ENCODE data around the gene SDF4. TPM values are rescaled to one million over a fixed set of nuclear protein-coding genes. Genes with fewer than 3 reads are reported as not detected.

Gene SDF4
- total and polyA plus RNA-seq, 2 of the 13 experiments (the other 11 are each of a cell fraction or from before 2014, with no cell fraction given): 80.8 to 107 TPM

GRCh38 chr1:1268284-1268682 lies 36.5 kb upstream of the SDF4 start:
- DNase-seq (ENCODE audit: low spot score): no peak
- H4K20me1 ChIP-seq (ENCODE audit: insufficient read depth, low read length): peaks cover 21% of the 10 kb centered on the region; the same call in 1 of the 2 replicates
- intact Hi-C loops (cut with micrococcal nuclease; ENCODE audit: unreplicated experiment) (no loop called here), in situ Hi-C loops (cut with HindIII; ENCODE audit: extremely low pct_ligation_motif_present, low pct_unique_long_range_greater_than_20kb) (no loop called here)
- H3K4me2 ChIP-seq (ENCODE audit: low read depth, low read length): no peak overlapping the region
- H3K4me3 ChIP-seq (replicated peaks in 1 of 3; ENCODE audit: insufficient read depth in 1 of 3, low read depth in 2 of 3, low read length in 3 of 3): no peak overlapping the region
- no peak for ATAC-seq
- H3K36me3 ChIP-seq (replicated peaks in 1 of 2; ENCODE audit: control insufficient read depth in 1 of 2, insufficient read depth in 2 of 2, low read length in 2 of 2): peaks cover 9 to 41% of the 10 kb centered on the region in 2 experiments
- H3K27ac ChIP-seq (ENCODE audit: extremely low read length, insufficient read depth, low read length): no peak overlapping the region
- no peak overlapping the region for H2AFZ ChIP-seq (ENCODE audit: low read length)
- ChIA-PET POLR2A (no interaction called here), CTCF (ENCODE audit: low intra/inter-chr PET ratio, low total read pairs) (no interaction called here)
- peaks cover 41% of the 10 kb centered on the region for H3K79me2 ChIP-seq (ENCODE audit: insufficient read depth, low read length)
- H3K27me3 ChIP-seq (ENCODE audit: control insufficient read depth in 1 of 2, insufficient read depth in 2 of 2, low read length in 2 of 2): no peaks in the 10 kb centered on the region; a peak in 1 of 5 replicates
- H3K4me1 ChIP-seq (ENCODE audit: insufficient read depth, low read length): peaks cover 27% of the 10 kb centered on the region
- WGBS (ENCODE audit: low lambda C conversion rate): 96% methylated on average over 13 of the region's 13 CpGs
- H3K9ac ChIP-seq (ENCODE audit: insufficient read depth, low read depth, low read length): no peak overlapping the region
- no peak for FAIRE-seq
- BruUV-seq (replicated peaks): no TSS peak
- H3K9me3 ChIP-seq (ENCODE audit: low read length): no peaks in the 10 kb centered on the region
- TF ChIP-seq, protein P1, sequence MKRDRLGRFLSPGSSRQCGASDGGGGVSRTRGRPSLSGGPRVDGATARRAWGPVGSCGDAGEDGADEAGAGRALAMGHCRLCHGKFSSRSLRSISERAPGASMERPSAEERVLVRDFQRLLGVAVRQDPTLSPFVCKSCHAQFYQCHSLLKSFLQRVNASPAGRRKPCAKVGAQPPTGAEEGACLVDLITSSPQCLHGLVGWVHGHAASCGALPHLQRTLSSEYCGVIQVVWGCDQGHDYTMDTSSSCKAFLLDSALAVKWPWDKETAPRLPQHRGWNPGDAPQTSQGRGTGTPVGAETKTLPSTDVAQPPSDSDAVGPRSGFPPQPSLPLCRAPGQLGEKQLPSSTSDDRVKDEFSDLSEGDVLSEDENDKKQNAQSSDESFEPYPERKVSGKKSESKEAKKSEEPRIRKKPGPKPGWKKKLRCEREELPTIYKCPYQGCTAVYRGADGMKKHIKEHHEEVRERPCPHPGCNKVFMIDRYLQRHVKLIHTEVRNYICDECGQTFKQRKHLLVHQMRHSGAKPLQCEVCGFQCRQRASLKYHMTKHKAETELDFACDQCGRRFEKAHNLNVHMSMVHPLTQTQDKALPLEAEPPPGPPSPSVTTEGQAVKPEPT (CRISPR knock-in tag; IDR thresholded peaks at IDR 0.05; ENCODE audit: low read depth): no peak
- TF ChIP-seq HNRNPL (IDR thresholded peaks at IDR 0.05; ENCODE audit: low read depth, low read length): no peak
- no peak for TF ChIP-seq RELA (CRISPR knock-in tag; IDR thresholded peaks at IDR 0.05)
- no peak for TF ChIP-seq SNRNP70 (IDR thresholded peaks at IDR 0.05; ENCODE audit: low read depth, low read length)
- no peak for TF ChIP-seq JUNB (CRISPR knock-in tag; IDR thresholded peaks at IDR 0.05; ENCODE audit: borderline replicate concordance)
- TF ChIP-seq, protein P2, sequence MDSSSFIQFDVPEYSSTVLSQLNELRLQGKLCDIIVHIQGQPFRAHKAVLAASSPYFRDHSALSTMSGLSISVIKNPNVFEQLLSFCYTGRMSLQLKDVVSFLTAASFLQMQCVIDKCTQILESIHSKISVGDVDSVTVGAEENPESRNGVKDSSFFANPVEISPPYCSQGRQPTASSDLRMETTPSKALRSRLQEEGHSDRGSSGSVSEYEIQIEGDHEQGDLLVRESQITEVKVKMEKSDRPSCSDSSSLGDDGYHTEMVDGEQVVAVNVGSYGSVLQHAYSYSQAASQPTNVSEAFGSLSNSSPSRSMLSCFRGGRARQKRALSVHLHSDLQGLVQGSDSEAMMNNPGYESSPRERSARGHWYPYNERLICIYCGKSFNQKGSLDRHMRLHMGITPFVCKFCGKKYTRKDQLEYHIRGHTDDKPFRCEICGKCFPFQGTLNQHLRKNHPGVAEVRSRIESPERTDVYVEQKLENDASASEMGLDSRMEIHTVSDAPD (CRISPR knock-in tag; IDR thresholded peaks at IDR 0.05): no peak
- no peak for TF ChIP-seq ZNF883 (CRISPR knock-in tag; IDR thresholded peaks at IDR 0.05; ENCODE audit: not compliant biosample characterization)
- no peak for TF ChIP-seq TCF7L2 (IDR thresholded peaks at IDR 0.05; ENCODE audit: low read depth, low read length)
- TF ChIP-seq MATR3 (CRISPR knock-in tag; IDR thresholded peaks at IDR 0.05): no peak
- TF ChIP-seq ATRX (CRISPR knock-in tag; IDR thresholded peaks at IDR 0.05; ENCODE audit: borderline replicate concordance): no peak
- TF ChIP-seq, protein P3, sequence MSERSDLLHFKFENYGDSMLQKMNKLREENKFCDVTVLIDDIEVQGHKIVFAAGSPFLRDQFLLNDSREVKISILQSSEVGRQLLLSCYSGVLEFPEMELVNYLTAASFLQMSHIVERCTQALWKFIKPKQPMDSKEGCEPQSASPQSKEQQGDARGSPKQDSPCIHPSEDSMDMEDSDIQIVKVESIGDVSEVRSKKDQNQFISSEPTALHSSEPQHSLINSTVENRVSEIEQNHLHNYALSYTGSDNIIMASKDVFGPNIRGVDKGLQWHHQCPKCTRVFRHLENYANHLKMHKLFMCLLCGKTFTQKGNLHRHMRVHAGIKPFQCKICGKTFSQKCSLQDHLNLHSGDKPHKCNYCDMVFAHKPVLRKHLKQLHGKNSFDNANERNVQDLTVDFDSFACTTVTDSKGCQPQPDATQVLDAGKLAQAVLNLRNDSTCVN (CRISPR knock-in tag; IDR thresholded peaks at IDR 0.05; ENCODE audit: borderline replicate concordance): no peak
- TF ChIP-seq KLF11 (CRISPR knock-in tag; IDR thresholded peaks at IDR 0.05): no peak
- 0 out of 4 replicates have a peak, but pooled peaks of 1 of the 2 experiments have one; percentile 20 for TF ChIP-seq POLR2A (IDR thresholded peaks at IDR 0.05; ENCODE audit: insufficient read depth in 1 of 2, low read depth in 2 of 2, low read length in 2 of 2)
- peak; percentile 12 for TF ChIP-seq RBM22 (optimal IDR thresholded peaks at IDR 0.05; ENCODE audit: low read length)
- no peak for TF ChIP-seq ZBED4 (CRISPR knock-in tag; IDR thresholded peaks at IDR 0.05; ENCODE audit: borderline replicate concordance)
